Measurements from ENCODE around the gene SPTBN4. TPM values are rescaled to one million over a fixed set of nuclear protein-coding genes. Genes with fewer than 3 reads are reported as not detected.

SPTBN4 gene
- total RNA-seq, 4 donors from 2014 or later: 0.30 to 1.2 (median 0.71) TPM

GRCh38 chr19:40580619-40581018 lies 113.8 kb downstream of the SPTBN4 start:
- H3K27me3 ChIP-seq: no peaks in the 10 kb centered on the region
- TF ChIP-seq POLR2A (IDR thresholded peaks at IDR 0.05) (no peak), CTCF (IDR thresholded peaks at IDR 0.05) (no peak), EP300 (IDR thresholded peaks at IDR 0.05) (no peak), POLR2AphosphoS5 (IDR thresholded peaks at IDR 0.05) (no peak)
- no peak overlapping the region for H3K4me3 ChIP-seq
- no peak overlapping the region for H3K27ac ChIP-seq
- peaks cover 44% of the 10 kb centered on the region for H3K36me3 ChIP-seq
- no peak for DNase-seq (ENCODE audit: low spot score in 2 of 2)
- H3K9me3 ChIP-seq: no peaks in the 10 kb centered on the region
- H3K4me1 ChIP-seq: peaks cover 22% of the 10 kb centered on the region
- 96% methylated on average over 5 of the region's 13 CpGs for WGBS

GRCh38 chr19:40581531-40581930 lies 114.7 kb downstream of the SPTBN4 start:
- Histone ChIP-seq H3K4me3 (no peak overlapping the region), H3K27me3 (no peaks in the 10 kb centered on the region), H3K27ac (no peak overlapping the region), H3K36me3 (peaks cover 46% of the 10 kb centered on the region), H3K4me1 (peaks cover 15% of the 10 kb centered on the region), H3K9me3 (no peaks in the 10 kb centered on the region)
- no peak for DNase-seq (ENCODE audit: low spot score in 2 of 2)
- WGBS: 94% methylated on average over 5 of the region's 5 CpGs
- TF ChIP-seq POLR2A (IDR thresholded peaks at IDR 0.05): no peak
- no peak for TF ChIP-seq CTCF (IDR thresholded peaks at IDR 0.05)
- TF ChIP-seq EP300 (IDR thresholded peaks at IDR 0.05): no peak
- TF ChIP-seq POLR2AphosphoS5 (IDR thresholded peaks at IDR 0.05): no peak

GRCh38 chr19:40582467-40582866 lies 115.7 kb downstream of the SPTBN4 start:
- no peak for DNase-seq (ENCODE audit: low spot score in 2 of 2)
- peaks cover 55% of the 10 kb centered on the region for H3K36me3 ChIP-seq

GRCh38 chr19:40583283-40583682 lies 116.5 kb downstream of the SPTBN4 start:
- TF ChIP-seq POLR2A (IDR thresholded peaks at IDR 0.05) (no peak), POLR2AphosphoS5 (IDR thresholded peaks at IDR 0.05) (no peak), CTCF (IDR thresholded peaks at IDR 0.05) (no peak), EP300 (IDR thresholded peaks at IDR 0.05) (no peak)

More at GRCh38 chr19:40582467-40582866, 115.7 kb downstream of the SPTBN4 start:
- Histone ChIP-seq H3K9me3 (no peaks in the 10 kb centered on the region), H3K4me3 (no peak overlapping the region), H3K27me3 (no peaks in the 10 kb centered on the region), H3K27ac (no peak overlapping the region), H3K4me1 (peaks cover 10% of the 10 kb centered on the region)
- no peak for TF ChIP-seq EP300 (IDR thresholded peaks at IDR 0.05)
- no peak for TF ChIP-seq POLR2AphosphoS5 (IDR thresholded peaks at IDR 0.05)
- TF ChIP-seq CTCF (IDR thresholded peaks at IDR 0.05): no peak
- TF ChIP-seq POLR2A (IDR thresholded peaks at IDR 0.05): no peak
- WGBS: 80% methylated on average over 2 of the region's 2 CpGs

GRCh38 chr19:40584007-40584406 lies 117.2 kb downstream of the SPTBN4 start:
- Histone ChIP-seq H3K4me1 (no peaks in the 10 kb centered on the region), H3K4me3 (no peak overlapping the region), H3K27ac (no peak overlapping the region), H3K36me3 (peaks cover 61% of the 10 kb centered on the region), H3K9me3 (no peaks in the 10 kb centered on the region), H3K27me3 (no peaks in the 10 kb centered on the region)
- WGBS: 91% methylated on average over 5 of the region's 5 CpGs
- DNase-seq (ENCODE audit: low spot score in 2 of 2): no peak
- TF ChIP-seq EP300 (IDR thresholded peaks at IDR 0.05): no peak
- TF ChIP-seq CTCF (IDR thresholded peaks at IDR 0.05): no peak
- TF ChIP-seq POLR2AphosphoS5 (IDR thresholded peaks at IDR 0.05): no peak
- no peak for TF ChIP-seq POLR2A (IDR thresholded peaks at IDR 0.05)

More at GRCh38 chr19:40583283-40583682, 116.5 kb downstream of the SPTBN4 start:
- peaks cover 56% of the 10 kb centered on the region for H3K36me3 ChIP-seq
- no peak overlapping the region for H3K4me3 ChIP-seq
- no peak for DNase-seq (ENCODE audit: low spot score in 2 of 2)
- H3K27ac ChIP-seq: no peak overlapping the region
- 92% methylated on average over 13 of the region's 14 CpGs for WGBS
- H3K9me3 ChIP-seq: no peaks in the 10 kb centered on the region
- no peaks in the 10 kb centered on the region for H3K27me3 ChIP-seq
- H3K4me1 ChIP-seq: peaks cover 2% of the 10 kb centered on the region
